Brain microvascular endothelial cell (primary cell): Measurements from ENCODE around the gene HELZ.

ENCODE experiments used
- DNase-seq: peaks from one replicate; pipeline ENCODE4 v3.0.0-alpha.2; 2020
- H3K27ac ChIP-seq: fragments of 250-450 bp; sonication (Bioruptor Pico); 2 replicates; pipeline ENCODE4 v1.5.1; 2020; ENCODE audit warnings: mild to moderate bottlenecking, moderate library complexity
- H3K27me3 ChIP-seq: fragments of 250-450 bp; sonication (Bioruptor Pico); replicated peaks from 2 replicates; pipeline ENCODE4 v1.5.1; 2020; ENCODE audit warnings: mild to moderate bottlenecking
- H3K36me3 ChIP-seq: fragments of 250-450 bp; sonication (Bioruptor Pico); replicated peaks from 2 replicates; pipeline ENCODE4 v1.5.1; 2020; ENCODE audit warnings: mild to moderate bottlenecking
- H3K4me3 ChIP-seq: 2 replicates; pipeline ENCODE4 v1.5.1; 2011; ENCODE audit warnings: low read depth, mild to moderate bottlenecking, control low read depth, low read length, moderate library complexity
- in situ Hi-C: cut with HindIII; loops from 2 replicates; pipeline ENCODE4 v1.10.0; 2017; ENCODE audit warnings: low sequenced_read_pairs, low pct_ligation_motif_present
- TF ChIP-seq, protein P1 (sequence below): IDR thresholded peaks from 2 replicates; pipeline ENCODE4 v1.5.1; 2011; ENCODE audit warnings: low read depth, mild to moderate bottlenecking, moderate library complexity, low read length, control low read depth, inconsistent platforms; ENCODE audit errors: missing control alignments

Gene HELZ

DNA sequence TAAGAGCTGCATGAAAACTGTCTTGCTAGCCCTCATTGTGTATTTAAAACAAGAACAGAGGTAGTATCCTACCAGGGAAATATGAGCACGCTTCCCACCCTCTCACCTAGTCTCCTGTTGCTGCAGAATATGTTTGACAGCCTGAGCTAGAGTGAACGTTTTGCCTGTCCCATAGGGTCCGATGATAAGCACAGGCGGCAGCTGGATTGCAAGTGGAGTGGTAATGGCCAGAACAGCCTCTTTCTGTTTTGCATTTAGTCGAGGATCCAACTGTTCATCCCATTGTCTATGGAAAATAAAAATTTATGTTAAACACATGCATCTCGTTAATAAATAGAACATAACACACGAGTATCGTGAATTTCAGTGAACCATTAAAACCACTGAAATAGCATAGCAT is 84.2 kb downstream of the HELZ start:
- H3K27me3 ChIP-seq = no peaks in the 10 kb centered on the region
- H3K4me3 ChIP-seq = no peak overlapping the region
- TF ChIP-seq, protein P1, sequence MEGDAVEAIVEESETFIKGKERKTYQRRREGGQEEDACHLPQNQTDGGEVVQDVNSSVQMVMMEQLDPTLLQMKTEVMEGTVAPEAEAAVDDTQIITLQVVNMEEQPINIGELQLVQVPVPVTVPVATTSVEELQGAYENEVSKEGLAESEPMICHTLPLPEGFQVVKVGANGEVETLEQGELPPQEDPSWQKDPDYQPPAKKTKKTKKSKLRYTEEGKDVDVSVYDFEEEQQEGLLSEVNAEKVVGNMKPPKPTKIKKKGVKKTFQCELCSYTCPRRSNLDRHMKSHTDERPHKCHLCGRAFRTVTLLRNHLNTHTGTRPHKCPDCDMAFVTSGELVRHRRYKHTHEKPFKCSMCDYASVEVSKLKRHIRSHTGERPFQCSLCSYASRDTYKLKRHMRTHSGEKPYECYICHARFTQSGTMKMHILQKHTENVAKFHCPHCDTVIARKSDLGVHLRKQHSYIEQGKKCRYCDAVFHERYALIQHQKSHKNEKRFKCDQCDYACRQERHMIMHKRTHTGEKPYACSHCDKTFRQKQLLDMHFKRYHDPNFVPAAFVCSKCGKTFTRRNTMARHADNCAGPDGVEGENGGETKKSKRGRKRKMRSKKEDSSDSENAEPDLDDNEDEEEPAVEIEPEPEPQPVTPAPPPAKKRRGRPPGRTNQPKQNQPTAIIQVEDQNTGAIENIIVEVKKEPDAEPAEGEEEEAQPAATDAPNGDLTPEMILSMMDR = no peak
- peaks cover 6% of the 10 kb centered on the region for H3K36me3 ChIP-seq
- no peak overlapping the region for H3K27ac ChIP-seq
- in situ Hi-C loops = no loop called here
- no peak for DNase-seq

DNA sequence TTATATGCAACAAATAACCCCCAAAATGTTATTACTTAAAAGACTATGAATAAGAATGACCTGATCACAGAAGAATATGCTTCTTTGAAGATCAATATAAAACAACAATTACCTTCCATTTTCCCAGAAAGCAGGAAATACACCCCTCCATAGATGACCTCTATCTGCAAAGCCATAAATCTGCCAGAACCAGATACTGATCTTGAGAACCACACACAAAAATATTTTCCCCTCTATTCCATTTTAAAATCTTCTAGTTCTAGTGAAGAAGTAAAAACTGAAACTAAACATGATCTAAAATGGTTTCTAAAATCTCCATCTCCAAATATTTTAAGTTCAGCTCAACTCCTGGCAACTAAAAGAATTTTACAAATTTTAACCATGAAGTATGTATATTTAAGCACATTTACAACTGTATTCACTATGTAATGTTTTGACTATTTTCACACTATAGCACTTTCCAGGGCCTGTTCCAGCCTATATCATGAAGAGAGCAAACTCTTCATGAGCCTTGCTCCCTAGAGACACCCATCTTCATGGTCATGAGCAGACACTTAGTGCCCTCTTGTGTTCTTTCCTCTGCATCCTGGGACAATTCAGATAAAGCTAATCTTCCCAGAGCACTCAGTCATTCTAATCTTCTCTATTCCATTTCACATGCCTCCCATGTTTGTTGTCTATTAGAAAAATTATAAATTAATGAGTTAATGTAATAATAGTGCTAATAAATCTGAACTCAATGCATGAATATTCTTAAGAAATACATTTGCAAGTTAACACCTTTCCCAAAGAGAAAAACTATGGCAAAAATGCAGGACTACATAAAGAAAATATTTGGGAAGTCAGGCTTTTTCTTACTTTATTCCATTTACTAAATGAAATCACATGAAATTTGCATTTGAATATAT is 87.0 kb downstream of the HELZ start:
- in situ Hi-C loops = no loop called here
- Histone ChIP-seq H3K4me3 (no peak overlapping the region), H3K27ac (no peak overlapping the region), H3K36me3 (peaks cover 3% of the 10 kb centered on the region), H3K27me3 (no peaks in the 10 kb centered on the region)
- TF ChIP-seq, protein P1 = peak; percentile 57
- DNase-seq = peak; percentile 41

DNA sequence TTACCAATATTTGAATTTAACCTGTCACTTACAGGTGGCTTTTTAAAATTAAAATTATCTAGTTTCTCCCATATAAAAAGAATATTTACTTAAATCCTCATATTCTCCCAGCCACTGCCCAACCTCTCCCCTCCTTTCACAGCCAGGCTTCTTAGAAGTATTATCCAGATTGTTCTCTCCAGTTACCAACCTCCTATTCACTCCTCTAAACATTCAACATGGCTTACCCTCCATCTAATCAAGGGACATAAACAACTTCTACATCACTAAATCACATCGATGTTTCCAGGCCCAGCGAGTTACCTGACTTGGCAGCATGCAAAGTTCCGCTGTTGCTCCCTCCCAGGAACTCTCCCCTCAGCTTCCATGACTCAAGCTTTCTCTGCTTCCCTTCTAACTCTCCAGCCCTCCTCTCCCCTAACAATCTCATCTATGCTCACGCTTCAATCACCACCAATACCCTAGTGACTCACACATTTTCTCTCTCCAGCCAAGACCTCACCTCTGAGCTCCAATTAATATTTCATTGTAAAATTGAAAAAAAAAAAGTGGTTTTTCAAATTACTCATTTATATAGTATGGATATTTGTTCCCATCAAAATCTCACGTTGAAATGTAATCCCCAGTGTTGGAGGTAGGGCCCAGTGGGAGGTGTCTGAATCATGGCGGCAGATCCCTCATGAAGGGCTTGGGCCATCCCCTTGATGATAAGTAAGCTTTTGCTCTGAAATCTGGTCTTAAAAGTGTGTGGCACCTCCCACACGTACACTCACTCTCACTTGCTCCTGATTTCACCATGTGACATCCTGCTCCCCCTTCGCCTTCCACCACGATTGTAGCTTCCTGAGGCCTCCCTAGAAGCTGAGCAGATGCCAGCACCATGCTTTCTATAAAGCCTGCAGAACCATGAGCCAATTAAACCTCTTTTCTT is 88.5 kb downstream of the HELZ start:
- DNase-seq = peak; percentile 33
- in situ Hi-C loops = no loop called here
- Histone ChIP-seq H3K27ac (no peak overlapping the region), H3K4me3 (no peak overlapping the region), H3K36me3 (peaks cover 3% of the 10 kb centered on the region), H3K27me3 (no peaks in the 10 kb centered on the region)
- TF ChIP-seq, protein P1 = no peak

DNA sequence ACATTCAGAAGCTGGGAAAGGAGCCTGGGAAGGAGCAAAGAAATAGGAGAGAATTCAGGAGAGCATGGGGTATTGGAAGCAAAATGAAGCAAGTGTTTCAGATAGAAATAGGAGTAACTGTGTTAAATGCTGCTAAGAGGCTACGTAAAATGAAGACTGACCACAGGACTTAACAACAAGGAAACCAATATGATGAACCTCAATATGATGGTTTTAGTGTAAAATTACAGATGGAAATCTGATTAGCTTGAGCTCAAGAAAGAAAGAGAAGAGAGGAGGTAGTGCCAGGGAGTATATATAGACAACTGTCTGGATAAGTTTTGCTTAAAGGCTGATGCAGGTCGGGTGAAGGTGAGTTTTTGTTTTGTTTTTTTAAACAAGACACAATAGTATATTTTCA is 92.2 kb downstream of the HELZ start:
- no peak overlapping the region for H3K27ac ChIP-seq
- H3K36me3 ChIP-seq = peaks cover 16% of the 10 kb centered on the region
- no peak overlapping the region for H3K4me3 ChIP-seq
- no peaks in the 10 kb centered on the region for H3K27me3 ChIP-seq
- in situ Hi-C loops = no loop called here
- TF ChIP-seq, protein P1 = no peak
- DNase-seq = no peak

DNA sequence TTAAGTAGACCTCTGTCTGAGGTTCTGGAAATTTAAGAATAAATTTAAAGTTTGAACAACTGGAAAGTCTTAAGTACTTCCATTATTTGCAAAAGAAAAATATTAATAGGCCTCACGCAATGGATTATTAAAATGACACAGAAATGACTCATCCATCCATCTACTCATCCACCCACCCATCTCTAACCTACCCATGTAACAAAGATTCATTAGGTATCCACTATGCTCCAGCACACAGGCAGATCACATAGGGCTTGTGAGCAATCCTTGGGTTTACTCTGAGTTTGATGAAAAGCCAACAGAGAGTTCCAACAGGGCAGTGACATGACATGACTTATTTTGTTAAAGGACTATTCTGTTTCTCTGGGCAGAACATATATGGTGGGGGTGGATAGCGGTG is 93.3 kb downstream of the HELZ start:
- H3K27ac ChIP-seq = peak overlapping the region; percentile 61
- peak; percentile 84 for DNase-seq
- peaks cover 18% of the 10 kb centered on the region for H3K36me3 ChIP-seq
- TF ChIP-seq, protein P1 = no peak
- in situ Hi-C loops = no loop called here
- no peak overlapping the region for H3K4me3 ChIP-seq
- H3K27me3 ChIP-seq = no peaks in the 10 kb centered on the region
